HG03342 (cell line): ENCODE data around the gene TBC1D4.
"Not testable (repeated sequence)": the region's sequence is repeated elsewhere in the genome, so short reads cannot be mapped to it uniquely, and the experiment has no call there.

Source experiments
- ATAC-seq: cut with Tn5 transposase; IDR thresholded peaks from one replicate; pipeline ENCODE4 v1.9.1; 2021; ENCODE audit warnings: mild to moderate bottlenecking, moderate library complexity; ENCODE audit not compliant: unreplicated experiment

Gene TBC1D4

GRCh38 chr13:75330770-75331169 is 151.2 kb downstream of the TBC1D4 start:
- no peak for ATAC-seq

DNA sequence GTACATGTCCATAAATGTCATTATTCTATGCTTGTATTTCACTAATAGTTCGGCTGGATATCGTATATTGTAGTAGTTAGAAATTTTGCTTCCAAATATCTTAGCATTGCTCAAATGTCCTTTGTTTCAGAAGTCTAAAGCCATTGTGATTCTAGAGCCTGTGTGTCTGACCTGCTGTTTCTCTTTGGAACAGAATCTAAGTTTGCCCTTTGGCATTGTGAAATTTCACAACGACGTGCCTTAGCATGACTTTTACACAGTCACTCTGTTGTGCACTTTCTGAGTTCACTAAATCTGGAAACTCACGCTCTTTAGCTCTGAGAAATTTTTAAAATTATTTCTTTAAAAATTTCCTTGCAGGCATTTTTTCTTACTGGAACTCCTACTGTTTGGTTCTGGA is 152.2 kb downstream of the TBC1D4 start:
- no peak for ATAC-seq

DNA sequence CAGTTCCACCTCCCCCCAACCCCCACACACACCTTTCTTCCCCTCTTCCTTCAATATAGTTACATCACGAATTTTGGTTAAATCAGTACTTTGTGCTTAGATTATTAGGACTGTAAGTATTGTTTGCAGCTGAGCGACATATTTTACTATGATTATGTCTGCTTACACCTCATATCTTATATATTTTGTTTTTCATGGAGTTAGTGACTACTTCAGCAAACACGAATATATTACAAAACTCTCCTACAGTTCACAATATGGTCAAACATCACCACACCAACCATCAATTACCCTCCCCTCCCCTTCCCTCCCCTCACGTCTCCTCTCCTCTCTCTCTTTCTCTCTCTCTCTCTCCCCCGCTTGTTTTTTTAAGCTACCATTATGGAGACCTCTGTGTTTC is 152.9 kb downstream of the TBC1D4 start:
- ATAC-seq, result no peak

DNA sequence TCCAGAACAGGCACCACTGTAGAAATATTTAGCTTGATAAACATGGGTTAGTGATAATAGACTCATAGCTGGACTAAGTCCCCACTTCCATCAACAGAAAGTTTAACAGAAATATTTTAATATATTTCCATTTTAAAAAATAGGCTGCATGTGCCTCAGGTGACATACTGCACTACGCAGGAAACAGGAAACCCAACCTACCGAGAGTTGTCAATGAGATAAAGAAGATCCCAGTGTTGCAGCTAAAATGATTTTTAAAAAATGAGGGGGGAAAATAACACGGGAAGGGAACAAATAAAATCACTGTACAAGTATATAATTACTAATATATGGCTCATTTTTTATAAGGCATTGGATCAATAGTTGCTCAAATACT is 154.8 kb downstream of the TBC1D4 start:
- ATAC-seq, result peak; percentile 1

- ATAC-seq, result peak; percentile 98
Measured at GRCh38 chr13:75326173-75327134, 155.5 kb downstream of the TBC1D4 start.

DNA sequence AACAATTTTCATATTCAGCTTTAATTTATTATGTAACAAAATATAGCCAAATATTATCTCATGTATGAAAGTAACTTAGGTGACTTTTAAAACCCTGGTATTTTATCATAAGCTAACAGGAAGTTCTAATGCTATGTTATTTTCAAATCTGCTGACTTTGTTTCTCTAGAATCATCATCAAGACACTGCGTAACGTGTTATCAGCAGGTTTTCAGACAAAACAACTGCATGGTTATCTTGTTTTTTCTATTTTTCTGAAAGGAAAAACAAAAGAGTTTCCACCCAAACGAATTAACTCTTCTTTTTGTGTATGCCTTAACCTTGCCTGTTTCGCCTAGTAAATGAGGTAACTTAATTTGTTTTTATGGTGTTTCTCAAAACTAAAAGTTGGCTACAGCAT is 156.3 kb downstream of the TBC1D4 start:
- no peak for ATAC-seq

GRCh38 chr13:75324413-75324940 is 157.5 kb downstream of the TBC1D4 start:
- no peak for ATAC-seq

- no peak for ATAC-seq
Measured at GRCh38 chr13:75321084-75321483, 160.9 kb downstream of the TBC1D4 start.

- no peak for ATAC-seq
Measured at GRCh38 chr13:75319254-75319653, 162.7 kb downstream of the TBC1D4 start.

GRCh38 chr13:75318138-75318833 is 163.7 kb downstream of the TBC1D4 start:
- ATAC-seq, result no peak

DNA sequence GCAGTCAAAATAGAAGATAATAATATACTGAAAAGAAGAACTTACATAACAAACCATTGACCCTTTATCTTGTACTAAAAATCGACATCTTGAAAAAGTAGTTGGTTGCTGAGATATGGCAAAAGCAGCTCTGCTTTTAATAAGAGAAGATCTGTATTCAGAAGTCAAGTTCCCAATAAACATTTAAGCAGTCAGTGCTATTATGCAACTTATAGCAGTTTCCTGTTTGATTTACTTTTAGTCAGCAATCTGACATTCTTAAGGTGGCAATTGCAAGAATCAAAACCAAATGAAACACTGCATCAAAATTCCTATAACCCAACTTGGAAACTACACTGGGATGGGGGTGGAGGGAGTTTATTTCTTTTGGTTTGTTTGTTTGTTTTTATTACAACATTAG is 165.5 kb downstream of the TBC1D4 start:
- no peak for ATAC-seq

GRCh38 chr13:75312884-75313520 is 169.0 kb downstream of the TBC1D4 start:
- ATAC-seq, result peak; percentile 55

DNA sequence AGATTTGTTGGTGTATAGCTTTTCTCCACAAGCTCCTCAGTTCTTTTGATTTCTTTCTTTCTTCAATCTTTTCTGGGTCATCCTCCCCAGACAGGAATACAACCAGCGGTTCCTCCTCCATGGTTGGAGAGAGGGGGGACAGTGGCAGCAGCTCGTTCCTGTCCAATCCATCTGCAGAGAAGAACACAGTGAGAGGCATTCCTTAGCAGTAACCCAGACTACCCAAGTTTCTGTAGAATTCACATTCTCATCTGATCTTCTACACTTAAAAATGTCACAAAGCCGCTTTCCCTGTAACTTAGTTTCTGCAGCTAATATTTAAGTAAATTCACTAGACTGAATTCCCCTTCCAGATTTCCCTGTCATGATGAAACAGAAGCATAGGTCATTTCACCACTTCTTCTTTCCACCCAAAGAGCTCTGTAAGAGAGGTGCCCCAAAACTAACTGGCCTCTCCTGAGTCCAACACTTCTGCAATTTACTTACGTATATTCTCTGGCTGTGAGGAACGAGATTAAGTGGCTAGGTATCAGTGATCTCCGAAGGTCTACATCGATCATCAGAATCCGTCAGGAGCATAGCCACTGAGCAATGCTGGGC is 171.9 kb downstream of the TBC1D4 start:
- peak; percentile 43 for ATAC-seq

GRCh38 chr13:75308222-75308621 is 173.7 kb downstream of the TBC1D4 start:
- peak; percentile 42 for ATAC-seq

GRCh38 chr13:75307370-75307949 is 174.5 kb downstream of the TBC1D4 start:
- no peak for ATAC-seq

- ATAC-seq, result not testable (repeated sequence)
Measured at GRCh38 chr13:75306967-75307366, 175.0 kb downstream of the TBC1D4 start.

- ATAC-seq, result no peak
Measured at GRCh38 chr13:75305059-75305458, 176.9 kb downstream of the TBC1D4 start.

DNA sequence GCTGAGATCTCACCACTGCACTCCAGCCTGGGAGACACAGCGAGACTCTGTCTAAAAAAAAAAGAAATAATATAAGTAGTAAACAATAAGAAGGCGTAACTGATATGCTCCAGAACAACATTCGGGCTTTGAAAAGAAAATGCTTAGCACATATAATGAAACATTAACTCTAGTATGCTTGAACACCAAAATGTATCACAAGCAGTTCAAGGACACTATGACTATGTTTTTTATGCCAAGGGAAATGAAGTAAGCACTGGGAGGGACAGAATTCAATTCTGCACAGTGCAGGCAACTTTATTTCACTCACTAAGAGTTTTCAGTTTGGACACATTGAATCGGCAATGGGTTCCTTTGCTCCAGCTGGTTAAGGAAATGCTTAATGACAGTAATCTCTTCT is 178.7 kb downstream of the TBC1D4 start:
- ATAC-seq, result no peak

DNA sequence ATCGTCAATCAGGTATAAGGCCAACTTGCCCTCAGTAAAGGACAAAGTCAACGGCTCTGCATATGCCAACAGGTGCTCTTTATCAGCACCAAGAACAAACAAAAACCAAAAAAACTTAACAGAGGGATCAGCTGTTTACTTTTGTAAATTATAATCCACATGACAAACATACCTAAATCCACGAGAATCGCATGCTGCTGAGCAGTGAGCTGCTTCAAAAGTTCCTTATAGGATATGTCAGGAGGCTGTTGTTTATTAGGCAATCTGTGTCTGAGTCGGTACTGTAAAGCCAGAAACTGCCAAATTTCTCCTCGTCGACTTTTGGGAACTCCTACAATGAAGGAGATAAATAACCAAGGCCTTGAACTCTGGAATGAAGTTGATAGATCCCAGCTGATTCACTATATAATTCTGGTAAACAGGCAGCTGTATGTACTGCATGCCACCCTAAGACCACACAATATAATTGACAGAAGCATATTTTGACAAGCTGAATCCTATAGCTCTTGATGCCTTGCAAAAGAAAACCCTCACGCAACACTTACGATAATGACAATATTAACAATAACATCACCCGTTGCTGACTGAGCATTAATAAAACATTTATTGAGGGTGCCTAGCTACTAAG is 179.8 kb downstream of the TBC1D4 start:
- ATAC-seq, result no peak
